Mesothelial cell of epicardium (in vitro differentiated cells): ENCODE measurements around the gene ABCC4. TPM values are rescaled to one million over a fixed set of nuclear protein-coding genes. Genes with fewer than 3 reads are reported as not detected.

Experiments
- DNase-seq, 2 experiments: peaks; one replicate each; pipeline ENCODE4 v3.0.0; 2021; ENCODE audit warnings: low spot score in 2 of 2; ENCODE audit not compliant: unreplicated experiment in 2 of 2
- H3K27ac Mint-ChIP-seq: 2 replicates; pipeline ENCODE4 v1.8.0; 2021; ENCODE audit warnings: mixed read lengths
- H3K27me3 Mint-ChIP-seq: 2 replicates; pipeline ENCODE4 v1.8.0; 2021; ENCODE audit warnings: low read depth, mixed read lengths
- H3K36me3 Mint-ChIP-seq: 2 replicates; pipeline ENCODE4 v1.8.0; 2021; ENCODE audit warnings: mixed read lengths
- H3K4me1 Mint-ChIP-seq: 2 replicates; pipeline ENCODE4 v1.8.0; 2021; ENCODE audit warnings: mixed read lengths
- H3K4me3 Mint-ChIP-seq: 2 replicates; pipeline ENCODE4 v1.8.0; 2021; ENCODE audit warnings: mild to moderate bottlenecking, moderate library complexity, mixed read lengths
- H3K9me3 Mint-ChIP-seq: 2 replicates; pipeline ENCODE4 v1.8.0; 2021; ENCODE audit warnings: mixed read lengths
- total RNA-seq: library from RNA; stranded (reverse); gene quantifications from 3 replicates; pipeline ENCODE4 v1.2.1, GENCODE V29; 2021
- TF ChIP-seq, protein P1 (sequence below): fragments of 200-600 bp; sonication (generic); IDR thresholded peaks from one replicate; pipeline ENCODE4 v1.5.0; 2021; ENCODE audit warnings: antibody characterized with exemption; ENCODE audit not compliant: unreplicated experiment

Gene ABCC4
- total RNA-seq, 1 donor from 2014 or later = 7.7 TPM

- Mint-ChIP-seq H3K4me1 (peaks cover 5% of the 10 kb centered on the region), H3K27me3 (no peaks in the 10 kb centered on the region), H3K27ac (no peak overlapping the region)
Observed at GRCh38 chr13:95243207-95243606, 58.0 kb downstream of the ABCC4 start.

GRCh38 chr13:95241321-95241720 lies 59.9 kb downstream of the ABCC4 start:
- H3K36me3 Mint-ChIP-seq = no peaks in the 10 kb centered on the region
- no peak for DNase-seq
- H3K27me3 Mint-ChIP-seq = no peaks in the 10 kb centered on the region
- no peaks in the 10 kb centered on the region for H3K4me1 Mint-ChIP-seq
- TF ChIP-seq, protein P1, sequence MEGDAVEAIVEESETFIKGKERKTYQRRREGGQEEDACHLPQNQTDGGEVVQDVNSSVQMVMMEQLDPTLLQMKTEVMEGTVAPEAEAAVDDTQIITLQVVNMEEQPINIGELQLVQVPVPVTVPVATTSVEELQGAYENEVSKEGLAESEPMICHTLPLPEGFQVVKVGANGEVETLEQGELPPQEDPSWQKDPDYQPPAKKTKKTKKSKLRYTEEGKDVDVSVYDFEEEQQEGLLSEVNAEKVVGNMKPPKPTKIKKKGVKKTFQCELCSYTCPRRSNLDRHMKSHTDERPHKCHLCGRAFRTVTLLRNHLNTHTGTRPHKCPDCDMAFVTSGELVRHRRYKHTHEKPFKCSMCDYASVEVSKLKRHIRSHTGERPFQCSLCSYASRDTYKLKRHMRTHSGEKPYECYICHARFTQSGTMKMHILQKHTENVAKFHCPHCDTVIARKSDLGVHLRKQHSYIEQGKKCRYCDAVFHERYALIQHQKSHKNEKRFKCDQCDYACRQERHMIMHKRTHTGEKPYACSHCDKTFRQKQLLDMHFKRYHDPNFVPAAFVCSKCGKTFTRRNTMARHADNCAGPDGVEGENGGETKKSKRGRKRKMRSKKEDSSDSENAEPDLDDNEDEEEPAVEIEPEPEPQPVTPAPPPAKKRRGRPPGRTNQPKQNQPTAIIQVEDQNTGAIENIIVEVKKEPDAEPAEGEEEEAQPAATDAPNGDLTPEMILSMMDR = no peak
- no peaks in the 10 kb centered on the region for H3K9me3 Mint-ChIP-seq
- H3K27ac Mint-ChIP-seq = no peak overlapping the region
- no peak overlapping the region for H3K4me3 Mint-ChIP-seq

More at GRCh38 chr13:95243207-95243606, 58.0 kb downstream of the ABCC4 start:
- no peak for DNase-seq
- Mint-ChIP-seq H3K4me3 (no peak overlapping the region), H3K9me3 (no peaks in the 10 kb centered on the region), H3K36me3 (no peaks in the 10 kb centered on the region)
- TF ChIP-seq, protein P1 = no peak

GRCh38 chr13:95239283-95239682 lies 62.0 kb downstream of the ABCC4 start:
- Mint-ChIP-seq H3K9me3 (no peaks in the 10 kb centered on the region), H3K27ac (no peak overlapping the region), H3K36me3 (no peaks in the 10 kb centered on the region), H3K4me1 (peaks cover 1% of the 10 kb centered on the region), H3K4me3 (no peak overlapping the region), H3K27me3 (no peaks in the 10 kb centered on the region)
- TF ChIP-seq, protein P1 = no peak
- DNase-seq = no peak

DNA sequence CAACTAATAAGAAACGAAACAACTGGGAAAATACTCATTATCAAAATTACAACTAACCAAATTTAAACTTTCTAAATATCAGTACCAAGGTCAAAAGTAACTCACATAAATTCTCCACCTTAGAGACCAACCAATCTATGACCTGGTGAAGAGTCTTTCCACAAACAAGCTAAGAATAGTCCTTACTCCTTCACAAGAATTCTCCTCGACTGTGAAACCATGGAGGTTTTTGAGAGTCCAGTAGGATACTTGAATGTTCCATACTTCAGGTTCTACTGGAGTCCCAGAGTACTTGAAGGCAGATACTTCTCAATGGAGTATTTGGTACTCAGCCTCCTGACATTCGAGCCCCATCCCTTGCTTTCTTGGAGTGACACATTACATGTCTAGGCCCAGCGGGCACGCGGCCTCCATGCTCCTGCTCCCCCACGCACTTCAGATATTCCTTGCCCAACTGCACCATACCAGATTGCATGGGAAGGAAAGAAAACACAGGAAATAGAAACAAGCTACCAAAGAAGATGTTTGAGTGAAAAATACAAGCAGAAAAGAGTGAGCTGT lies 63.9 kb downstream of the ABCC4 start:
- H3K27ac Mint-ChIP-seq = no peak overlapping the region
- peaks cover 1% of the 10 kb centered on the region for H3K4me1 Mint-ChIP-seq
- H3K27me3 Mint-ChIP-seq = no peaks in the 10 kb centered on the region
- DNase-seq = no peak
- TF ChIP-seq, protein P1 = no peak
- no peaks in the 10 kb centered on the region for H3K36me3 Mint-ChIP-seq
- H3K9me3 Mint-ChIP-seq = no peaks in the 10 kb centered on the region
- H3K4me3 Mint-ChIP-seq = no peak overlapping the region

GRCh38 chr13:95236774-95237173 lies 64.5 kb downstream of the ABCC4 start:
- Mint-ChIP-seq H3K9me3 (no peaks in the 10 kb centered on the region), H3K36me3 (no peaks in the 10 kb centered on the region), H3K27me3 (no peaks in the 10 kb centered on the region), H3K4me1 (peaks cover 1% of the 10 kb centered on the region), H3K4me3 (no peak overlapping the region), H3K27ac (no peak overlapping the region)
- TF ChIP-seq, protein P1 = no peak
- no peak for DNase-seq

DNA sequence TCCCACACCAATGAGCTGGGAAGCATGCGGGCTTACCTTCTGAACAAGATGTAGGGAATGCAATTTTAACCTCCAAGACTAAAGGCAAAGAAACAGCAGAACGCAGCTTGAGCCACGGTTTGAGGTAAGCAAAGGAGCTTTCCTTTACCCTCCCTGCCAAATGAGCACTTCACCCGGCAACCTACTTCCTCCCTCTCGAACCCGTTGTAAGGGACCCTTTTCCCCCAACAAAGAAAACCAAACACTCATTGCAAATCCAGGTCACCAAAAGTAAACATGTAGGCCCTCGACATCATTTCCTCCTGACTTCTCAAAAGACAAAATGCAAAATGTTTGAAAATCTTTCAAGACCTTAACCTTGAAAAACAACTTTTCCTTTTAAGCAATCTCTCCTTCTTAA lies 65.3 kb downstream of the ABCC4 start:
- no peaks in the 10 kb centered on the region for H3K27me3 Mint-ChIP-seq
- H3K9me3 Mint-ChIP-seq = no peaks in the 10 kb centered on the region
- peaks cover 4% of the 10 kb centered on the region for H3K4me1 Mint-ChIP-seq
- DNase-seq = no peak
- TF ChIP-seq, protein P1 = no peak
- no peak overlapping the region for H3K4me3 Mint-ChIP-seq
- H3K36me3 Mint-ChIP-seq = no peaks in the 10 kb centered on the region
- no peak overlapping the region for H3K27ac Mint-ChIP-seq
